ENCODE results near the gene RAET1L.

Gene RAET1L

DNA sequence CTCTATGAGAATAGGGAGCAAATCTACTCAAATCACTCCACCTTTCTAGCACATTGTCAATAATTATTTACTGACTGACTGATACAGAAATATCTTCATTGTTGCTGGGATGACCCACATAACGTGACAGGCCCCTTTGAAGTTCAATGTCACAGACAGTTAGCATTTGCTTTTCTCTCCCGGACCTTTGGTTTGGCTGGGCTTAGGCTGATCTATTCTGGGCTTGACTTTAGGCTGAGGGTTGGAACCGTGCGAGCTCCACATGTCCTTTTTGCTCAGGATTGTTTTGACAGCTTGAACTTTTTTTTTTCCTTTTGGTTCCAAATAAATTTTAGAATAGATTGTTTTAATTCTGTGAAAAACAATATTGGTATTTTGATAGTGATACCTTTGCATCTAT lies 31.6 kb upstream of the RAET1L start:
- Mint-ChIP-seq H3K36me3 (ENCODE audit: low read depth) (no peaks in the 10 kb centered on the region), H3K27me3 (peaks cover 63% of the 10 kb centered on the region), H3K4me1 (ENCODE audit: low read depth) (peaks cover 8% of the 10 kb centered on the region), H3K9me3 (no peaks in the 10 kb centered on the region), H3K27ac (no peak overlapping the region), H3K4me3 (no peak overlapping the region)

DNA sequence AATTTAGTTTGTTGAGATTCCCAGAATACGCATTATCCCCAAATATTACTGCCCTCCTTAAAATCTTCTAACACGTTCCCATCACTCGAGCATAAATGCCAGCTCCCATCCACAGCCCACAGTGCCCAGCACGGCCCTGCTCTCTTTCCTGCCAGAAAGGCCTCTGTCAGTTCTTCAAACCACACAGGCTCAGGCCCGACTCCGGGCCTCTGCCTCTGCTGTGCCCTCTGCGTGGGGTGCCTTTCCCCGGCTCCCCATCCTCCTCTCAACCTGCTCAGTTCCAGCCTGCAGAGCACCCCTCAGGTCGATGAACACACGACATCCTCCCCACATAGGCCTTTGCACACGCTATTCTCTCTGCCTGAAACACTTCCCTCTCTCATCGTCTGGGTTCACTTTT lies 30.8 kb upstream of the RAET1L start:
- no peaks in the 10 kb centered on the region for H3K36me3 Mint-ChIP-seq (ENCODE audit: low read depth)
- H3K27ac Mint-ChIP-seq = no peak overlapping the region
- peaks cover 8% of the 10 kb centered on the region for H3K4me1 Mint-ChIP-seq (ENCODE audit: low read depth)
- peaks cover 68% of the 10 kb centered on the region for H3K27me3 Mint-ChIP-seq
- no peaks in the 10 kb centered on the region for H3K9me3 Mint-ChIP-seq
- H3K4me3 Mint-ChIP-seq = no peak overlapping the region

DNA sequence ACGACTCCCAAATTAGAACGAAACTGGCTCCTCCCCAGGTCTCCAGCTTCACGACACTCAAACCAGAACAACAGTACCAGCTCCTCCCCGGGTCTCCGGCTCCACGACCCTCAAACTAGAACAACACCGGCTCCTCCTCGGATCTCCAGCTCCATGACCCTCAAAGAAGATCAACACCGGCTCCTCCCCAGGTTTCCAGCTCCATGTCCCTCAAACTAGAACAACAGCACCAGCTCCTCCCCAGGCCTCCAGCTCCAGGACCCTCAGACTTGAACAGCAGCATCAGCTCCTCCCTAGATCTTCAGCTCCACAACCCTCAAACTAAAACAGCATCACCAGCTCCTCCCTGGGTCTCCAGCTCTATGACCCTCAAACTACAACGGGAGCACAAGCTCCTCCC lies 29.8 kb upstream of the RAET1L start:
- Mint-ChIP-seq H3K4me3 (no peak overlapping the region), H3K9me3 (no peaks in the 10 kb centered on the region), H3K27me3 (peaks cover 76% of the 10 kb centered on the region), H3K4me1 (ENCODE audit: low read depth) (peaks cover 6% of the 10 kb centered on the region), H3K27ac (no peak overlapping the region), H3K36me3 (ENCODE audit: low read depth) (no peaks in the 10 kb centered on the region)

DNA sequence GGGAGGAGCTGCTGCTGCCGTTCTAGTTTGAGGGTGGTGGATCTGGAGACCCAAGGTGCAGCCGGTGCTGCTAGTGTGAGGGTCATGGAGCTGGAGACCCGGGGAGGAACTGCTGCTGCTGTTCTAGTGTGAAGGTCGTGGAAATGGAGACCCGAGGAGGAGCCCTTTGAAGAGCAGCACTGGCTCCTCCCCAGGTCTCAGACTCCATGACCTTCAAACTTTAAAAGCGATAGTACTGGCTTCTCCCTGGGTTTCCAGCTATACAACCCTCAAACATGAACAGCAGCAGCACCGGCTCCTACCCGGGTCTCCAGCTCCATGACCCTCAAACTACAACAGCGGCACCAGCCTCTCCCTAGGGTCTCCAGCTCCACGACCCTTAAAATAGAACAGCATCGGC lies 28.1 kb upstream of the RAET1L start:
- no peaks in the 10 kb centered on the region for H3K9me3 Mint-ChIP-seq
- H3K27me3 Mint-ChIP-seq = peaks cover 68% of the 10 kb centered on the region
- H3K36me3 Mint-ChIP-seq (ENCODE audit: low read depth) = no peaks in the 10 kb centered on the region
- no peak overlapping the region for H3K27ac Mint-ChIP-seq
- no peak overlapping the region for H3K4me3 Mint-ChIP-seq
- H3K4me1 Mint-ChIP-seq (ENCODE audit: low read depth) = no peaks in the 10 kb centered on the region

DNA sequence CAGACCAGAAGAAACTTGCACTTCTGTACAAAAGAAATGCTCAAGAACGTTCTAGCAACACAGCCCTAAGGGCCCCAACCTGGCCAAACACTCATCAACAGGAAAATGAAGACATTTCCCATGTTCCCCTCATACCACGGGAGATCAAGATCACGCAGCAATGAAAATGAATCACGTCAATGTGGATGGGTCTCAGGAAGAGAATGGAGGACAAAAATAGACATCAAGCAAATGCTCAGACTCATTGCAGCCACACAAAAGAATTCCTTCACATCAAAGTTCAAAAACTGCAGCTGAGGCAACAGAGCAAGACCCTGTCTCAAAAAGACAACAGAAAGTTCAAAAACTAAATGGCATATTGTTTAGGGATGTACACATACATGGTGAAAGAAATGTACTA lies 25.5 kb upstream of the RAET1L start:
- Mint-ChIP-seq H3K27ac (no peak overlapping the region), H3K4me3 (no peak overlapping the region), H3K9me3 (no peaks in the 10 kb centered on the region), H3K4me1 (ENCODE audit: low read depth) (no peaks in the 10 kb centered on the region), H3K27me3 (peaks cover 73% of the 10 kb centered on the region), H3K36me3 (ENCODE audit: low read depth) (no peaks in the 10 kb centered on the region)

DNA sequence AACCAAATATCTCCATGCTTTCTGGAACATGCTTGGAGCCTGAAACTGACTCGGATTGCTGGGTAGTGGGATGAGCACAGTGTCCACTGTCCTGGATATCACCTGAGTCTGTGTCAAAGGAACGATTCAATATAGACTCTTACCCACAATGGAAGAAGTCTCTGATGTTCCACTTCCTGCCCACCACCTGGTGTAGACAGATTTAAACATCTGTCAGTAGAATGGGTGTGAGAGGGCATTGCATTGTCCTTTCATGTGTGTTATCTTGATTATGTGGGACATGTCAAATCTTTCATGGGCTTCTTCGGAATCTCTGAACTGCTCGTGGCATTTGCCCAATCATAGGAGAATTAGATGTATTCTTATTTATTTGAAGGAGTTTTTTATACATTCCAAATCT lies 22.8 kb upstream of the RAET1L start:
- Mint-ChIP-seq H3K4me3 (no peak overlapping the region), H3K9me3 (no peaks in the 10 kb centered on the region), H3K27ac (no peak overlapping the region), H3K27me3 (peaks cover 60% of the 10 kb centered on the region), H3K36me3 (ENCODE audit: low read depth) (no peaks in the 10 kb centered on the region), H3K4me1 (ENCODE audit: low read depth) (no peaks in the 10 kb centered on the region)

DNA sequence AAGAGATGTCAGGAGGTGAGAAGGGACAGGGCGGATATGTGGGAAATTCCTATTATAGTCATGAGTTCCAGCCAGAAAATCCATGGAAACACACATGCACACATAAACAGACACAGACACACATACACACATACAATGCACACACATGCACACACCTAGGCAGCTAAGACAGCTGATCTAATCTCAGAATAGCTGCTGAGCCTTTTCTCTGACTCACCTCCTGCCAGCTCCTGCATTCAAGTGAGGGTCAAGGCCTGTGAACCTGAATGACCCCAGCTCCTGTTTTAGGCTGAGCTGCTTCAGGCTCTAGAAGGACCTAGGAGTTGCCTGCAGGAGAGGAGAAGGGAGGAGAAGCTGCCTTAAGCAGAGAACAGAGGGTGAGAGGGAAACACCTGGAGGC lies 21.6 kb upstream of the RAET1L start:
- Mint-ChIP-seq H3K4me1 (ENCODE audit: low read depth) (no peaks in the 10 kb centered on the region), H3K36me3 (ENCODE audit: low read depth) (no peaks in the 10 kb centered on the region), H3K4me3 (no peak overlapping the region), H3K27ac (no peak overlapping the region), H3K9me3 (no peaks in the 10 kb centered on the region), H3K27me3 (peaks cover 59% of the 10 kb centered on the region)

DNA sequence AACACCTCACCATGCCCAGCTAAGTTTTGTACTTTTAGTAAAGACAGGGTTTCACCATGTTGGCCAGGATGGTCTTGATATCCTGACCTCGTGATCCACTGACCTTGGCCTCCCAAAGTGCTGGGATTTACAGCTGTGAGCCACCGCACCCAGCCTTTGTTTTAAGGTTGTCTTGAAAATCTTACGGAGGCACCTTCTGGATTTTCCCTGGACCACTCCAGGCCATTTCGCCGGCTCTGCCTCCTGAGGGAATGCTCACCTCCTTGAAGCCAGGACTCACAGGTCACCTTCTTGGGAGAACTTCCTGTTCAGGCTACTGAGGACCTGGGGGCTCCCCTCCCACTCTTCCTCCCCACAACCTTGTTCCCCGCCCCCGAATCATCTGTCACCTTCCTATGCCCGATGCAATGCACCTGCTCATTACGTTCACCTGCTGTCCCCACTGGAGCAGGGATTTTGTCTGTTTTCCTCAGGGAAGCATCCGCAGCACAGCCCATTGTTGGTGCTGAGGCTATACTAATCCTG lies 19.4 kb upstream of the RAET1L start:
- H3K4me3 Mint-ChIP-seq = no peak overlapping the region

DNA sequence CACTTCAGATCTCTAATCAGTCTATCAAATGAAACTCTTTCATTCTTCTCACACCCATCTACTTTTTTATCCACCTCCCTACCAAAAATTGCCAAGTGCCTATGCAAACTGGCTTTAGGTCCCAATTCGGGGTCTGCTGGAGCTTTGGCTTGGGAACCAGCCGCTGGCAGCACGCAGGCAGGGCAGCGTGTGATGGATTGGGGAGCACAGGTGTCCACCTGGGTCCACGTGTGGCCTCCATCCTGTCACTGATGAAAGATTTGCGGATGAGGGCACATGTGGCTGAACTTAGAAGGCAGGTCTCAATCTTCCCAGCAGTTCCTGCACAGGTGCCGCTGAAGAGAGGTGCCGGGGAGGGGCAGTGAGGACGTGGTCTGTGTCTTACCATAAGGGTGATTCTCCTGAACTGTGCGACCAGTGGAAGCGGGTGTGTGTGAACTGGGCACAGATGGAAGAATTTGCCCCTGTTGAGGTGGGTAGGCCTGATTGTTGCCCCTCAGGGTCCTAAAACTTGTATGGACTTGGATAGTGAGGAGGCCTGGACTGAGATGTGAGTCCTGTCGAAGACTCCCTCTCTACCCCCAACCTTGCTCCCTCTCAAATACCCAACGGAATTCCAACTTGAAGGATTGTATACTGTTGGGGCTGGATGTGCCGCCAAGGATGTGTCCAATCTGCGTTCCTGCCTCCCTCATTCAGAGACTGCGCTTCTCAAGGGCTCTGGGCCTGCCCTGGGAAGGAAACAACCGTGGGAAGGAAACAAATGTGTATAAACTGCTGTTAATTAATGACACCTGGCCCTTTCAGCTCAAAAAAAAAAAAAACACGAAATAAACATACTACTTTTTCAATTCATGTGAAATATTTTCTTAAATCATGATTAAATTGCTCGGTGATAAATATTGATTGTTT lies 18.4 kb upstream of the RAET1L start:
- H3K27me3 Mint-ChIP-seq = peaks cover 71% of the 10 kb centered on the region
- no peak overlapping the region for H3K4me3 Mint-ChIP-seq
- no peaks in the 10 kb centered on the region for H3K9me3 Mint-ChIP-seq
- H3K4me1 Mint-ChIP-seq (ENCODE audit: low read depth) = no peaks in the 10 kb centered on the region
- no peak overlapping the region for H3K27ac Mint-ChIP-seq
- H3K36me3 Mint-ChIP-seq (ENCODE audit: low read depth) = no peaks in the 10 kb centered on the region

More for the DNA sequence above, 19.4 kb upstream of the RAET1L start:
- Mint-ChIP-seq H3K27me3 (peaks cover 62% of the 10 kb centered on the region), H3K36me3 (ENCODE audit: low read depth) (no peaks in the 10 kb centered on the region), H3K4me1 (ENCODE audit: low read depth) (no peaks in the 10 kb centered on the region), H3K27ac (no peak overlapping the region), H3K9me3 (no peaks in the 10 kb centered on the region)

DNA sequence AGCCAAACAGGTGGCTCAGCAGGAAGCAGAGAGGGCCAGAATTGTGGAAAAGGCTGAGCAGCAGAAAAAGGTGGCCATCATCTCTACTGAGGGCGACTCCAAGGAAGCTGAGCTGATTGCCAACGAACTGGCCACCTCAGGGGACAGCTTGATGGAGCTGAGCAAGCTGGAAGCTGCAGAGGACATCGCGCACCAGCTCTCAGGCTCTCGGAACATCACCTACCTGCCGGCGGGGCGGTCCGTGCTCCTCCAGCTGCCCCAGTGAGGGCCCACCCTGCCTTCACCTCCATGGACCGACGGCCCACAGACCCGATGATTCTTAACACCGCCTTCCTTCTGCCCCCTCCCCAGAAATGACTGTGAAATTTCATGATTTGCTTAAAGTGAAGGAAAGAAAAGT lies 17.8 kb upstream of the RAET1L start:
- Mint-ChIP-seq H3K4me3 (no peak overlapping the region), H3K9me3 (no peaks in the 10 kb centered on the region), H3K27ac (no peak overlapping the region), H3K4me1 (ENCODE audit: low read depth) (peaks cover 6% of the 10 kb centered on the region), H3K36me3 (ENCODE audit: low read depth) (no peaks in the 10 kb centered on the region), H3K27me3 (peaks cover 73% of the 10 kb centered on the region)

DNA sequence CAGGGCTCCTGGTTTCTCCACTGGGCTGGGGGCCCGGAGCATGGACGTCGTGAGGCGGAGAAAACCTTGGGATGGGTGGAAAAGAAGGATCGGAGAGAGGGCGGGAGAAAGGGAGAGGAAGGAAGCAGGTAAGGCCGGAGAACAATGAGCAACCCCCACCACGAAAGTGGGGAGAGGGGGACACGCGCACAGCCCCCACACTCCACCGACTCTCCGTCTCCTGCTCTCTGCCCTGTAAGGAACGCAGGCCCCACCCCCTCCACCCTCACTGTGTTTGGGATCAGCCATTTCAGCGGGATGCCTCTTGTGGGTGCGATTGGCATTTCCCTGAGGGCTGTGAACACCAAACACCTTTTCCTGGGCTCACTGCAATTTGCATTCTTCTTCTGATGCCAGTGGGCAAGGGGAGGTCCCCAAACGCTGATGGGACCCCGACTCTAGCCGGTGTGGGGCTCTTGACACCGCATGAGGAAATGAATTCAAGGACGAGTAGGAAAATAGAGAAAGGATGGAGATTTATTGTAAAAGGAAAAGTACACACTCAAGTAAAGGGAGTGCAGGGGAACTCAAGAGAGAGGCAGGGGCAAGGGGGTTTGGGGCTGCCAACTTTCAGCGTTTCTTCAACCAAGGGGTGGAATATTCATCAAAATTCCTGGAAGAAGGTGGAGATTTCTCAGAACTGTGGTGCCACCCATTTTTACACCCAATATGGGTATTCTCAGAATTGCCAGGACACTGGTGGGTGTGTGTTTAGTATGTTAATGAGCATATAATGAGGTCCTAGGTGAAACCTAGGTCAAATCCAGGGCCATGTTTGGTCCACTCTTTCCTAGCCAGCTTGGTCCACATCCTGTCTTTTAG lies 13.1 kb upstream of the RAET1L start:
- peaks cover 17% of the 10 kb centered on the region for H3K4me1 Mint-ChIP-seq (ENCODE audit: low read depth)
- no peak overlapping the region for H3K4me3 Mint-ChIP-seq
- no peaks in the 10 kb centered on the region for H3K9me3 Mint-ChIP-seq
- no peak overlapping the region for H3K27ac Mint-ChIP-seq
- peaks cover 82% of the 10 kb centered on the region for H3K27me3 Mint-ChIP-seq
- H3K36me3 Mint-ChIP-seq (ENCODE audit: low read depth) = no peaks in the 10 kb centered on the region

DNA sequence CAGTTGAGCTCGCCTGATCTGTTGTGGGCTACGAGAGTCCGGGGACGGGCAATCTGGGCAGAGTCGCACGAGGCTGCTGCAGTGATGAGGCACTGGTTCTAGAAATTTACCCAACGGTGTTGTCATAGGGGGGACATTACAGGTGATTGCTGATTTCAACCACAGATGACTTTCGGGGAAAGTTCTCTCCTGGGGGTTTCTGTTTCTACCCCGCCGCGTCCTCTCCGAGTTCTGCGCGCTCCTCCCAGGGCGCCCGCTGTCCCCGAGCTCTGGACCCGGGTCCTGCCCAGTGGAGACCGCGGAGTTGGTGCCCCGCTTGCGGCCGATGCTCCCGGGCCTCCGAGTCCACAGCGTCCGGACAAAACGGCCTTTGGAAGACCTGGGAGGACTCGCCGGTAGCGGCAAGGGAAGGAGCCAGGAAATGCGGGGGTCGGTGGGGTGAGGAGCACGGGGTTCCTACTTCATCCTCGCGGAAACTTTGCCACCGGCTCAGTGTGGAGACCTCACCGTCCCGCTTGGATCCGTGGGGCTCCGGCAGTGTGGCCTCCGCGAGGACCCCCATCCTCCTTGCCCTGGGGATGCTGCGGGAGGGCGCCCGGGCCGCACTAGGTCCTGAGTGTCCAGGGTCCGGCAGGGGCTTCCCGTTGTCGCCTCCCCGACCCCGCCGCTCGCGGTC lies 12.3 kb upstream of the RAET1L start:
- Mint-ChIP-seq H3K36me3 (ENCODE audit: low read depth) (no peaks in the 10 kb centered on the region), H3K9me3 (no peaks in the 10 kb centered on the region), H3K4me3 (peak overlapping the region; percentile 31), H3K27me3 (peaks cover 81% of the 10 kb centered on the region), H3K27ac (no peak overlapping the region), H3K4me1 (ENCODE audit: low read depth) (peaks cover 17% of the 10 kb centered on the region)

DNA sequence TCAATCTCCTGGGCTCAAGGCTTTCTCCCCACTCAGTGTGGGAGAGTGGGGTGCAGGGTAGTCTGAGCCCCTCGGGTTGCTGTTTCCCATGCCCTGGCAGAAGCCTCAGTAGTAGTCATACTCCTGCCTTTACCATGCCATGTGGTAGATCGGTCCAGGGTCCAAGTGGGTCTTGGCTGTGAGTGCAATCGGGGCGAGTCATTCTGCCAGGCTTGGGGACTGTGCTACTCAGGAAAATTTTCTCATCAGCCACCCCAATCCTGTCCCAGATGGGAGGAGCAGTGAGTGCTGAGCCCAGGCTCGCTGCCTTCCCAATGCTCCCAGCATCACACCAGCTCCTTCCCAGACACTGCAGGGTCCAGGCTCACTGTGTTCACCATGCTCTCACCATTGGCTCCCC lies 10.7 kb upstream of the RAET1L start:
- peaks cover 78% of the 10 kb centered on the region for H3K27me3 Mint-ChIP-seq
- H3K27ac Mint-ChIP-seq = no peak overlapping the region
- no peak overlapping the region for H3K4me3 Mint-ChIP-seq
- no peaks in the 10 kb centered on the region for H3K36me3 Mint-ChIP-seq (ENCODE audit: low read depth)
- H3K9me3 Mint-ChIP-seq = no peaks in the 10 kb centered on the region
- peaks cover 17% of the 10 kb centered on the region for H3K4me1 Mint-ChIP-seq (ENCODE audit: low read depth)

DNA sequence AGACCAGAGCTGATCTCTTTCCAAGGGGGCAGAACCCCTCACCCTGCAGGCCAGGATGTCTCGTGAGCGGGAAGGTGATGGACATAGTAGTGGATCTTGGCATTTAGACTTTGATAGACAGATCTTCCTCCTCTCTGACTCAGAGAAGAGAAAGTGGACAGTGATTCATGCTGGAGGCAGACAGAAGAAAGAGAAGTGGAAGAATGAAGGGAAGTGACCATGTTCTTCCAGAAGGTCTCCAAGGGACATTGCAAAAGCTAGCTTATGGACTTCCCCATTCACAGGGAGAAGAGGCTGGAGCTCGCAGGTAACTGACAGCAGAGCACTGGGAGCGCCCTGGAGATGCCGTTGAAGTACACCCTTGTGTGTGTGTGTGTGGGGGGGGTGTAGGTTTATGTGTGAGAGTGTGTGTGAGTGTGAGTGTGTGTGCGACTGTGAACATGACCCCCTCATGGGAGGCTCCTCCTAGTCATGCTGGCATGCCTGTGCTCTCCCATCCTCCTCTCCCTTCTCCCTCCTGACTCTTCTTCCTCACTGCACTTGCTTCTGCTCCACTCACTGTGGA lies 8.0 kb upstream of the RAET1L start:
- no peaks in the 10 kb centered on the region for H3K9me3 Mint-ChIP-seq
- peaks cover 26% of the 10 kb centered on the region for H3K4me1 Mint-ChIP-seq (ENCODE audit: low read depth)
- no peak overlapping the region for H3K4me3 Mint-ChIP-seq
- H3K27ac Mint-ChIP-seq = no peak overlapping the region
- no peaks in the 10 kb centered on the region for H3K36me3 Mint-ChIP-seq (ENCODE audit: low read depth)
- H3K27me3 Mint-ChIP-seq = peaks cover 60% of the 10 kb centered on the region
